ENCODE measurements around the gene USP26. TPM values are rescaled to one million over a fixed set of nuclear protein-coding genes. Genes with fewer than 3 reads are reported as not detected.
"Not testable (repeated sequence)": the region's sequence is repeated elsewhere in the genome, so short reads cannot be mapped to it uniquely, and the experiment has no call there.

USP26 gene
- total and polyA plus RNA-seq, 2 experiments from 2014 or later = not detected

- Histone ChIP-seq H3K9me2 (ENCODE audit: insufficient read depth) (no peaks in the 10 kb centered on the region), H3K79me2 (ENCODE audit: insufficient read depth) (no peaks in the 10 kb centered on the region), H3K4me1 (ENCODE audit: insufficient read depth) (no peaks in the 10 kb centered on the region), H3K27ac (no peak overlapping the region), H4K20me1 (ENCODE audit: insufficient read depth) (no peaks in the 10 kb centered on the region), H3K9me3 (ENCODE audit: low read depth) (no peaks in the 10 kb centered on the region), H3K27me3 (replicated peaks; ENCODE audit: insufficient read depth) (no peaks in the 10 kb centered on the region), H3K36me3 (ENCODE audit: low read depth) (no peaks in the 10 kb centered on the region), H3K4me2 (ENCODE audit: unreplicated experiment) (no peak overlapping the region), H2AFZ (no peak overlapping the region), H3K4me3 (no peak overlapping the region), H3K9ac (no peak overlapping the region), H3F3A (ENCODE audit: insufficient read depth) (no peaks in the 10 kb centered on the region)
- no peak for DNase-seq
- no peak for TF ChIP-seq EZH2 (IDR thresholded peaks at IDR 0.05; ENCODE audit: insufficient read depth, poor library complexity, severe bottlenecking)
- no peak for TF ChIP-seq EZH2phosphoT487 (IDR thresholded peaks at IDR 0.05; ENCODE audit: insufficient read depth, low read depth)
- in situ Hi-C loops (cut with MboI) = no loop called here
- WGBS, 2 experiments (ENCODE audit: low coverage in 1 of 2, low lambda C conversion rate in 2 of 2, missing lambda C conversion rate in 2 of 2) = 15 to 25% methylated on average over 3 of the region's 3 CpGs
Observed at GRCh38 chrX:133081990-133082389, 14.9 kb downstream of the USP26 start.

DNA sequence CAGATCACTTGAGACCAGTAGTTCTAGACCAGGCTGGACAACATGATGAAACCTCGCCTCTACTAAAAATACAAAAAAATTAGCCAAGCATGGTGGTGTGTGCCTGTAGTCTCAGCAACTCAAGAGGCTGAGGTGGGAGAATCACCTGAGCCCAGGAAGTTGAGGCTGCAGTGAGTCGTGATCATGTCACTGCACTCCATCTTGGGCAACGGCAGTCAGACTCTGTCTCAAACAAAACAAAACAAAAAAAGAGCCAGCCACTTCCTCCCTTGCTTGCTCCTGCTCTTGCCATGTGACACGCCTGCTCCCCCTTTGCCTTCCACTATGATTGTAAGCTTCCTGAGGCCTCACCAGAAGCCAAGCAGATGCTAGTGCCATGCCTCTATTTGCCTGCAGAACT lies 19.1 kb downstream of the USP26 start:
- H3K27me3 ChIP-seq (replicated peaks; ENCODE audit: insufficient read depth); in situ Hi-C loops (cut with MboI); H3K79me2 ChIP-seq (ENCODE audit: insufficient read depth); H3K9ac ChIP-seq; H3K4me3 ChIP-seq; H3F3A ChIP-seq (ENCODE audit: insufficient read depth); H3K9me3 ChIP-seq (ENCODE audit: low read depth); H3K27ac ChIP-seq; H3K4me1 ChIP-seq (ENCODE audit: insufficient read depth); H3K36me3 ChIP-seq (ENCODE audit: low read depth); H2AFZ ChIP-seq; H4K20me1 ChIP-seq (ENCODE audit: insufficient read depth); DNase-seq; H3K4me2 ChIP-seq (ENCODE audit: unreplicated experiment); H3K9me2 ChIP-seq (ENCODE audit: insufficient read depth): not testable (repeated sequence)
- 30 to 42% methylated on average over 3 to 4 of the region's 4 CpGs for WGBS, 2 experiments (ENCODE audit: low coverage in 1 of 2, low lambda C conversion rate in 2 of 2, missing lambda C conversion rate in 2 of 2)

GRCh38 chrX:133072566-133072965 lies 24.3 kb downstream of the USP26 start:
- no peaks in the 10 kb centered on the region for H3K36me3 ChIP-seq (ENCODE audit: low read depth)
- H3K9ac ChIP-seq = no peak overlapping the region
- no peak for DNase-seq
- no peaks in the 10 kb centered on the region for H3K27me3 ChIP-seq (replicated peaks; ENCODE audit: insufficient read depth)
- H3F3A ChIP-seq (ENCODE audit: insufficient read depth) = no peaks in the 10 kb centered on the region
- H4K20me1 ChIP-seq (ENCODE audit: insufficient read depth) = no peaks in the 10 kb centered on the region
- H3K4me2 ChIP-seq (ENCODE audit: unreplicated experiment) = no peak overlapping the region
- H3K9me2 ChIP-seq (ENCODE audit: insufficient read depth) = no peaks in the 10 kb centered on the region
- in situ Hi-C loops (cut with MboI) = no loop called here
- TF ChIP-seq EZH2 (IDR thresholded peaks at IDR 0.05; ENCODE audit: insufficient read depth, poor library complexity, severe bottlenecking) (no peak), EZH2phosphoT487 (IDR thresholded peaks at IDR 0.05; ENCODE audit: insufficient read depth, low read depth) (no peak)
- H3K9me3 ChIP-seq (ENCODE audit: low read depth) = no peaks in the 10 kb centered on the region
- no peaks in the 10 kb centered on the region for H3K4me1 ChIP-seq (ENCODE audit: insufficient read depth)
- H2AFZ ChIP-seq = no peak overlapping the region
- H3K27ac ChIP-seq = no peak overlapping the region
- H3K79me2 ChIP-seq (ENCODE audit: insufficient read depth) = no peaks in the 10 kb centered on the region
- H3K4me3 ChIP-seq = no peak overlapping the region

- no peaks in the 10 kb centered on the region for H3K27me3 ChIP-seq (replicated peaks; ENCODE audit: insufficient read depth)
- H3K4me2 ChIP-seq (ENCODE audit: unreplicated experiment) = no peak overlapping the region
- H3K4me3 ChIP-seq = no peak overlapping the region
- no peak overlapping the region for H3K27ac ChIP-seq
- in situ Hi-C loops (cut with MboI) = no loop called here
- DNase-seq = no peak
- WGBS, 2 experiments (ENCODE audit: low coverage in 1 of 2, low lambda C conversion rate in 2 of 2, missing lambda C conversion rate in 2 of 2) = 48 to 67% methylated on average over 2 of the region's 2 CpGs
- H3K79me2 ChIP-seq (ENCODE audit: insufficient read depth) = no peaks in the 10 kb centered on the region
- H3K9ac ChIP-seq = no peak overlapping the region
- H3K4me1 ChIP-seq (ENCODE audit: insufficient read depth) = no peaks in the 10 kb centered on the region
- H3K9me3 ChIP-seq (ENCODE audit: low read depth) = no peaks in the 10 kb centered on the region
- H3F3A ChIP-seq (ENCODE audit: insufficient read depth) = no peaks in the 10 kb centered on the region
- no peaks in the 10 kb centered on the region for H3K36me3 ChIP-seq (ENCODE audit: low read depth)
- no peak for TF ChIP-seq EZH2 (IDR thresholded peaks at IDR 0.05; ENCODE audit: insufficient read depth, poor library complexity, severe bottlenecking)
- no peak for TF ChIP-seq EZH2phosphoT487 (IDR thresholded peaks at IDR 0.05; ENCODE audit: insufficient read depth, low read depth)
- H4K20me1 ChIP-seq (ENCODE audit: insufficient read depth) = no peaks in the 10 kb centered on the region
- no peak overlapping the region for H2AFZ ChIP-seq
- H3K9me2 ChIP-seq (ENCODE audit: insufficient read depth) = no peaks in the 10 kb centered on the region
Observed at GRCh38 chrX:133068461-133068860, 28.4 kb downstream of the USP26 start.

GRCh38 chrX:133056341-133056740 lies 40.6 kb downstream of the USP26 start:
- no peak for DNase-seq
- H2AFZ ChIP-seq = no peak overlapping the region
- H3K27ac ChIP-seq = no peak overlapping the region
- H4K20me1 ChIP-seq (ENCODE audit: insufficient read depth) = no peaks in the 10 kb centered on the region
- no peak overlapping the region for H3K9ac ChIP-seq
- H3K27me3 ChIP-seq (replicated peaks; ENCODE audit: insufficient read depth) = no peaks in the 10 kb centered on the region
- no peaks in the 10 kb centered on the region for H3K9me3 ChIP-seq (ENCODE audit: low read depth)
- TF ChIP-seq EZH2phosphoT487 (IDR thresholded peaks at IDR 0.05; ENCODE audit: insufficient read depth, low read depth) (no peak), EZH2 (IDR thresholded peaks at IDR 0.05; ENCODE audit: insufficient read depth, poor library complexity, severe bottlenecking) (no peak)
- H3K4me1 ChIP-seq (ENCODE audit: insufficient read depth) = no peaks in the 10 kb centered on the region
- H3K79me2 ChIP-seq (ENCODE audit: insufficient read depth) = no peaks in the 10 kb centered on the region
- H3K4me2 ChIP-seq (ENCODE audit: unreplicated experiment) = no peak overlapping the region
- H3K36me3 ChIP-seq (ENCODE audit: low read depth) = no peaks in the 10 kb centered on the region
- no peaks in the 10 kb centered on the region for H3F3A ChIP-seq (ENCODE audit: insufficient read depth)
- H3K9me2 ChIP-seq (ENCODE audit: insufficient read depth) = no peaks in the 10 kb centered on the region
- no peak overlapping the region for H3K4me3 ChIP-seq
- in situ Hi-C loops (cut with MboI) = no loop called here
- WGBS, 2 experiments (ENCODE audit: low coverage in 1 of 2, low lambda C conversion rate in 2 of 2, missing lambda C conversion rate in 2 of 2) = 57 to 58% methylated on average over 1 of the region's 1 CpG
